Fibroblast of the conjunctiva (primary cell): ENCODE data around the gene CNTD1.
A peak's percentile ranks its signal among the peaks of the same experiment; 100 is the strongest.
"Not testable (repeated sequence)": the region's sequence is repeated elsewhere in the genome, so short reads cannot be mapped to it uniquely, and the experiment has no call there.

Source experiments
- DNase-seq: peaks from one replicate; pipeline ENCODE4 v3.0.0-alpha.2; 2010; ENCODE audit warnings: low read depth

CNTD1 gene, protein sequence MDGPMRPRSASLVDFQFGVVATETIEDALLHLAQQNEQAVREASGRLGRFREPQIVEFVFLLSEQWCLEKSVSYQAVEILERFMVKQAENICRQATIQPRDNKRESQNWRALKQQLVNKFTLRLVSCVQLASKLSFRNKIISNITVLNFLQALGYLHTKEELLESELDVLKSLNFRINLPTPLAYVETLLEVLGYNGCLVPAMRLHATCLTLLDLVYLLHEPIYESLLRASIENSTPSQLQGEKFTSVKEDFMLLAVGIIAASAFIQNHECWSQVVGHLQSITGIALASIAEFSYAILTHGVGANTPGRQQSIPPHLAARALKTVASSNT

GRCh38 chr17:42798383-42799380, at the start of gene CNTD1, which contains the start of gene COA3:
Gene CNTD1 (plus strand): TSS chr17:42798861. CDS start chr17:42799068, 207 bp downstream.
Gene COA3 (minus strand): TSS chr17:42798704. CDS start chr17:42798681, 23 bp downstream.
- peak; percentile 67 for DNase-seq

DNA sequence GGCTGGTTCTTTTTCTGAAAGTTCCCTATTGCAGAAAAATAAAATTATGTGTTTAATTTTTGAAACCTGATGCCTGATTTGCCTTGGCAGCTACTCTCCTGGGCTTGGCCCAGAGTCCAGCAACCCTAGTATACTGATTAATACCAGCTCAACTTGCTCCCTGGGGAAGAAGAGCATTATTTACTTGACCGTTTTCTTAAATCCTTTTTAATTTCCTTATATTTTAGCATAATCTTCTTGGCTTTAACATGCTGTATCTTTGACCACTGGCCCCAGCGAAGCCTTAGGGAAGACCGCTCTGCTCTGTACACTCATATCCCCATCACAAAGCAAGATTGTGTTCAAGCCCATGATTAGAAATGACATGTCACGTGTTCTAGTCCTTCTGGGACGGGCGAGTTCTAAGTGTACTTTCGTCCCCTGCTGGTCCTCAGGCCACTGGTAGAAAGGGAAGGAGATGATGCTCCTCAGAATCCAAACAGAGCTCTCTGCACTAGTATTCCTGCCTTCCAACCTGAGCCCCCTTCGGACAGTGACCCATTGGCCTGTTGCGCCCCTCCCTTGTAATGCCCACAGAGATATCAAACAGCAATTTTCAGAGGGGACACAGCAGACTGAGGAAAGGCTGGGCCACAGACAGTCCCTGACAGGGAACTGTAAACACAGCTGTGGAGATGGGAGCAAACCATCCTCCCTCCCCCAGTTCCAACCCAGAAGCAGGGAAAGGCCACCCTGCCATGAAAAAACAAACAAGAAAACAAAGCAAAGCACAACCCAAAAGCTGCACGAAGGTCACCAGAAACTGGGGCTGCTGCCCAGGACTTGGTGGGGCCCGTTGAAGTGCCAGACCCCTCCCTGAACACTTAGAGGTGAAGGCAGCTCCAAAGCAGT, 49.5 kb upstream of the CNTD1 start:
- peak; percentile 82 for DNase-seq

DNA sequence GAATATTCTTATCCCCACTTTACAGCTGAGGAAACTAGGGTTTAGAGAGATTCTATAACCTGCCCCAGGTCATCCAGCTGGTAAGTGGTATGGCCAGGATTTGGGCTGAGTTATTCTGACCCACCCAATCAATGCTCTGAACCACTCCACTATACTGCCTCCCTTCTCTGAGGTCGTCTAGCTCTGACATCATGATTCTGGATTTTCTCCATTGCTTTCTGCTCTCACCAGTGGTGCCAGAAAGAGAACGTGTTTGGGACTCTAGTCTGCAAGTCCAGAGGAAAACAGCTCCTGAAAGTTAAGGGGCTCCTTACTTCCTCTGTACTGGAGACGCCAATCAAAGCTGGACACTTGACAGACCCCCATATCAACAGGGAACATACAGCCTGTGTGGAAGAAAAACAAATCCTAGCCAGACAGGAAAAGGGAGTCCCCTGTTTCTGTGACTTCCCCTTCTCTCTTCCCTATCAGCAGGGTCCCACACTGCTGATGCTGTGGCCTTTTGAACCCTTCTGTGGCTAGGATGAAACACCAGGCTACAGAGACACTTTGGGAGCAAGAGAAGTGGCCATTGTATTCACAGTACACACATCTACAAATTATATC, 47.8 kb upstream of the CNTD1 start:
- DNase-seq, result no peak

DNA sequence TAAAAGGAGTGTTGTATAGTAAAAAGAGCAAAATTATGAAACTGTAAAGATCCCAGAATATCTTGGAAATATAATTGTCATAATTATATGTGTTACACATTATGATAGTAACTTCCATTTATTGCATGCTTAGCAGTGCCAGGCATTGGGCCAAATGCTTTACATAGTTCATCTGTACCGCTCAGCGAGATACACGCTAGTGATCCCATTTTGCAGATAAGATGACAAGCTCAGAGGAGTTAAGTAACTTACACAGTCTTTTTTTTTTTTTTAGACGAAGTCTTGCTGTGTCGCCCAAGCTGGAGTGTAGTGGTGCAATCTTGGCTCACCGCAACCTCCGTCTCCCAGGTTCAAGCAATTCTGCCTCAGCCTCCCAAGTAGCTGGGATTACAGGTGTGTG, 47.0 kb upstream of the CNTD1 start:
- no peak for DNase-seq

GRCh38 chr17:42754782-42755181, 43.9 kb upstream of the CNTD1 start:
- peak; percentile 73 for DNase-seq

- no peak for DNase-seq
Observed at GRCh38 chr17:42759982-42760651, 38.5 kb upstream of the CNTD1 start.

GRCh38 chr17:42760652-42761581, 37.7 kb upstream of the CNTD1 start, which contains the start of gene RAMP2:
Gene RAMP2 (plus strand): TSS chr17:42761227. CDS start chr17:42761262, 35 bp downstream.
- DNase-seq, result no peak

GRCh38 chr17:42761638-42762037, 37.0 kb upstream of the CNTD1 start:
- no peak for DNase-seq

GRCh38 chr17:42766124-42766523, 32.5 kb upstream of the CNTD1 start:
- no peak for DNase-seq

GRCh38 chr17:42767512-42767911, 31.1 kb upstream of the CNTD1 start:
- DNase-seq, result no peak

DNA sequence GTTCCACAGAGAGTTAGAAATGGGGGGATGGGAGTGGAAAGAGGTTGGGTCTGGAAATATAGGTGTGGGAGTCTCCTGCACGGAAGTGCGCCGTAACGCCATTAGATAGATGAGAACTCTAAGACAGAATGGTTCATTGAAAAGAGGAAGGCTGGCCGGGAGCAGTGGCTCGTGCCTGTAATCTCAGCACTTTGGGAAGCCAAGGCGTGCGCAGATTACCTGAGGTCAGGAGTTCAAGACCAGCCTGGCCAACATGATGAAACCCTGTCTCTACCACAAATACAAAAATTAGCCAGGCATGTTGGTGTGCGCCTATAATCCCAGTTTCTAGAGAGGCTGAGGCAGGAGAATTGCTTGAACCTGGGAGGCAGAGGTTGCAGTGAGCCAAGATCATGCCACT, 30.7 kb upstream of the CNTD1 start:
- DNase-seq, result not testable (repeated sequence)

GRCh38 chr17:42769964-42770363, 28.7 kb upstream of the CNTD1 start:
- DNase-seq, result not testable (repeated sequence)

DNA sequence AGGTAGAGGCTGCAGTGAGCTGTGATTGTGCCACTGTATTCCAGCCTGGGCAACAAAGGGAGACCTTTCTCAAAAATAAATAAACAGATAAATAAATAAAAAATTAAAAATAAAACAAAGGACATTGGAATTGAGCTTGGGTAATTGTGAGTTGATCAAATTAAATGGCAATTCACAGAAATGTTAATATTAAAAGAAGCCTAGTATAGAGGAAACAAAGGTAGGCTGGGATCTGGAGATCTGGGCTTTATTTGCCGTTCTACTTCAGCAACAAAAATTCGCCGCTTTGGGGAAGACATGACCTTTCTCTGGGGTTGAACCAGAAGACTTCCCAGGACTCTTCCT, 25.7 kb upstream of the CNTD1 start:
- no peak for DNase-seq

DNA sequence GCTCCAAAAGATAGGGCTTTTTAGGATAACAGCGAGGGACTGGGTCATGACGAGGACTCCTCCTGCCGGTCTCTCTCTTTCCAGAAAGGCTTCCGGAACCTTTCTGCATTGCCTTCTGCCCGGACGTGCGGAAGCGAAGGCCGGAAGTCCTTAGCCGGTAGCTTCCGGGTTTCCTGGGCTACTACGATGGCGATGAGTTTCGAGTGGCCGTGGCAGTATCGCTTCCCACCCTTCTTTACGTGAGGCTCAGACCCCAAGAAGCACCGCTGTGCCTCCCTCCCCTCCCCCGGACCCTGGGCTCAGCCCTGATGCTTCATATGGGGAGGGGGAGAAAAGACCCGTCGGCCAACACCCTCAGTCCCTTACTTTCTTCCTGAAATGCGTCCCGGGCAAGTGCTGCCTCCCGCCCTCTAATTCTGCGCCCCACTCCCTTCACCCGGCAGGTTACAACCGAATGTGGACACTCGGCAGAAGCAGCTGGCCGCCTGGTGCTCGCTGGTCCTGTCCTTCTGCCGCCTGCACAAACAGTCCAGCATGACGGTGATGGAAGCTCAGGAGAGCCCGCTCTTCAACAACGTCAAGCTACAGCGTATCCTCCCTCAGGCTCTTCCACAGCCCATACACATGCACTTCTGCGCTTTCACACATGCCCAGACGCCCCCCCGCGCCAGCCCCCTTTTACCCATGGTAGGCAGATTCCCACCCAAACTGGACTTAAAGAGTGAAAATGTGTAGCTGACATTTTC, 25.2 kb upstream of the CNTD1 start, which contains the start of gene VPS25:
Gene VPS25 (plus strand): TSS at position 160 of the 746 bp plus-strand sequence. CDS start 27 bp downstream, at position 187.
- peak; percentile 68 for DNase-seq

DNA sequence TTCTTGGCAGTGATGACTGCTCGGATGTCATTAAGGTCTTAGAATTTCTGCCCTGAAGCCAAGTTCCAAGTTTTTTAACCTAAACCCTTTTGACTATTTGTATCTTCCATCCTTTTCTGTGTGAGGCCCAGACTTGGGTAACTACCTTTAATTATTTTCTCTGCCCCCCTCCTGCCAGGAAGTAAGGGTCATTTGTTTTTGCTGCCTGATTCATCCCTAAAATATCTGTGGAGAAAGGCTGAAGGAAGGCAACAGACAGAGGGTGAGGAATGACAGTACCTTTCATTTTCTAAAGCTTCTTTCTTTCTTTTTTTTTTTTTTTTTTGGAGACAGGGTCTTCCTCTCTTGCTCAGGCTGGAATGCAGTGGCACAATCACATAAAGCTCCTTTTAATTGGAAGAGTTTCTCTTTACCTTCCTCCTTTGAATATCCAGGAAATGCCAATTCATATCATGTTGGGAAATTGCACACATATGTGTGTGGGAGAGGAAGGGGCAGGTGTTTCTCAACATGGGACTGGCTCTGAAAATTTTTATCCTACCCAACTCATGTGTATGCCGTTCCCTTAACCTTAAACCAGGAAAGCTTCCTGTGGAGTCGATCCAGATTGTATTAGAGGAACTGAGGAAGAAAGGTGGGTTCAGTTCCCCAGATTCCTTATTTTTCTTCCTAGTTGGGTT, 24.5 kb upstream of the CNTD1 start:
- DNase-seq, result no peak

DNA sequence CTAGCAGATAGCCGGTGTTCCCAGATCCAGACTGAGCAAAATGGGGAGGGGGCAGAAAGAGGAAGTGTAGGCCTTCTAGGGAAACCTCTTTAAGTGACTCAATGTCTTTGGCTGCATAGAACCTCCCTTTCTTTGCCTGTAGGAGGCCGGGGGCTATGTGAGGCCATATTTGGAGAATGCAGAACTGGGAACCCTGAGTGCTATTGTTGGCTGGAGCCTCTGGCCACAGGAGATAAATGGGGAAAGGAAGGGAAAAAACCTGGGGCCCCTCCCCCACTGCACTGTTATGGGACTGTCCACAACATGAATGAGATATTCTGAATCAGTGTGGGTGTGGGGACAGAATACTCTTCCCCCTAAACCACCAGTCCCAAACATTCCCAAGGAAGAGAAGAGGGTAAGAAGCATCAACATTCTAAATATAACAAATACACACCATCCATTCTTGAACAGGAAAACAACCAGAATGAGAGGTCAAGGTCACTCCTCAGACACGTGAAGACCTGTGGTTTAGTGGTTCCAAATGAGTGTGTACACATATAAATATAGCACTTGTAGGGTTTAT, 23.0 kb upstream of the CNTD1 start:
- no peak for DNase-seq

GRCh38 chr17:42778570-42778969, 20.1 kb upstream of the CNTD1 start:
- no peak for DNase-seq
